ENCODE measurements around the gene RSPH6A.

DNA sequence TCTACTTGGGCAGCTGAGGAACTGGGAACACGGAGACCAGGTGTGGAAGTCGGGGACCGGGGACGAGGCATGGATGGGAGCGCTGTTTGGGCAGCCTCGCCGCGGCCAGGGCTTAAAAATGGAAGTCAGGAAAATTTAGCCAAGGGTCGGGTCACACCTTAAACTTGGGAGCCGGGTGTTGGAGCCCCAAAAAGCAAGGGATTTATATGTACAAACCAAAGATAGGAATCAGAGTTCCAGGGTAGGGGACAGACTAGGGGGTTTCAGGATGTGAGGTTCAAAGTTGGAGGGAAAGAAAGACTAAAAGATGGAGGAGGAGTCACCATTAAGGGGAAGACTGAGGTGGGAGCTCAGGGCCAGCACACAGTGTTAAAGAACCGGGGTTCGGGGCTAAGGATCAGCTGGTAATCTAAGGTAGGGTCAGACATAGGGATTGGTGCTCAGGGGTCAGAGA lies 49.5 kb upstream of the RSPH6A start:
- peak; percentile 92 for TF ChIP-seq EZH2 (IDR thresholded peaks at IDR 0.05; ENCODE audit: insufficient read depth, poor library complexity, severe bottlenecking)
- TF ChIP-seq EZH2phosphoT487 (IDR thresholded peaks at IDR 0.05; ENCODE audit: insufficient read depth, low read depth), result no peak

All from GM23248 (cell line).